Colonic mucosa (tissue), 4 donors: ENCODE measurements around the gene PPM1N. TPM values are rescaled to one million over a fixed set of nuclear protein-coding genes. Genes with fewer than 3 reads are reported as not detected.

ENCODE experiments used
- DNase-seq: peaks from one replicate; pipeline ENCODE4 v3.0.0-alpha.2; 2020
- H3K27ac ChIP-seq: fragments of 200-600 bp; one replicate; pipeline ENCODE4 v1.8.0; 2021
- H3K27me3 ChIP-seq: fragments of 200-600 bp; one replicate; pipeline ENCODE4 v1.8.0; 2021
- H3K36me3 ChIP-seq: fragments of 200-600 bp; one replicate; pipeline ENCODE4 v1.8.0; 2021
- H3K4me1 ChIP-seq: fragments of 200-600 bp; one replicate; pipeline ENCODE4 v1.8.0; 2021; ENCODE audit warnings: mild to moderate bottlenecking
- H3K4me3 ChIP-seq: fragments of 200-600 bp; one replicate; pipeline ENCODE4 v1.8.0; 2021
- H3K9ac ChIP-seq, 2 donors: one replicate each; pipeline ENCODE4 v1.7.0; 2013; ENCODE audit warnings: control low read depth in 2 of 2, low read depth in 2 of 2, low read length in 2 of 2
- H3K9me3 ChIP-seq: fragments of 200-600 bp; one replicate; pipeline ENCODE4 v1.8.0; 2021
- CTCF ChIP-seq: fragments of 200-600 bp; IDR thresholded peaks from one replicate; pipeline ENCODE4 v1.8.0; 2022; ENCODE audit warnings: antibody characterized with exemption, mild to moderate bottlenecking
- intact Hi-C: fragments of 100-400 bp; cut with DNase I; formaldehyde crosslinking; loops from one replicate; pipeline ENCODE4 v1.14.1; 2022
- total RNA-seq, 2 donors: library from RNA; stranded (reverse); fragmentation: NEBNext Ultra II Directional in 1 of 2; extraction: Animal tissue kit (Norgen Biotek cat#: 25700) in 1 of 2; gene quantifications; one replicate each; pipeline ENCODE4 v1.2.1, GENCODE V29; 2021
- donor health status: healthy.
- donor health status: DM: no; HTN: no; CAD: no.
- donor health status: DM: no; HTN: no; CAD: no.

PPM1N gene
- total RNA-seq, 2 donors from 2014 or later, result 0.67 to 1.7 TPM

- Histone ChIP-seq H3K9me3 (no peaks in the 10 kb centered on the region), H3K4me1 (no peaks in the 10 kb centered on the region), H3K27me3 (no peaks in the 10 kb centered on the region), H3K9ac (peak overlapping the region; percentile 40 to 57), H3K36me3 (no peaks in the 10 kb centered on the region), H3K4me3 (peak overlapping the region; percentile 74), H3K27ac (peak overlapping the region; percentile 39)
- TF ChIP-seq CTCF, result peak; percentile 69
- peak; percentile 99 for DNase-seq
- intact Hi-C loops, result no loop called here
Observed at GRCh38 chr19:45485305-45486077, 12.8 kb upstream of the PPM1N start.

GRCh38 chr19:45488708-45489107 lies 9.5 kb upstream of the PPM1N start:
- Histone ChIP-seq H3K36me3 (no peaks in the 10 kb centered on the region), H3K9me3 (no peaks in the 10 kb centered on the region), H3K9ac (no peak overlapping the region), H3K27ac (no peak overlapping the region), H3K27me3 (no peaks in the 10 kb centered on the region), H3K4me1 (peaks cover 3% of the 10 kb centered on the region), H3K4me3 (no peak overlapping the region)
- DNase-seq, result no peak
- TF ChIP-seq CTCF, result no peak
- intact Hi-C loops, result no loop called here

GRCh38 chr19:45489216-45489855 lies 8.9 kb upstream of the PPM1N start:
- H3K27ac ChIP-seq, result no peak overlapping the region
- H3K36me3 ChIP-seq, result no peaks in the 10 kb centered on the region
- H3K4me1 ChIP-seq, result peaks cover 3% of the 10 kb centered on the region
- H3K9ac ChIP-seq, result no peak overlapping the region
- no peak for TF ChIP-seq CTCF
- H3K9me3 ChIP-seq, result no peaks in the 10 kb centered on the region
- intact Hi-C loops, result no loop called here
- H3K4me3 ChIP-seq, result no peak overlapping the region
- no peak for DNase-seq
- no peaks in the 10 kb centered on the region for H3K27me3 ChIP-seq

- no peak overlapping the region for H3K27ac ChIP-seq
- intact Hi-C loops, result no loop called here
- H3K9ac ChIP-seq, result peak overlapping the region in 1 of 2 donors; percentile 64
- H3K36me3 ChIP-seq, result no peaks in the 10 kb centered on the region
- no peak for TF ChIP-seq CTCF
- peaks cover 7% of the 10 kb centered on the region for H3K27me3 ChIP-seq
- H3K9me3 ChIP-seq, result no peaks in the 10 kb centered on the region
- no peak overlapping the region for H3K4me3 ChIP-seq
- H3K4me1 ChIP-seq, result peaks cover 3% of the 10 kb centered on the region
- DNase-seq, result no peak
Observed at GRCh38 chr19:45492137-45492626, 6.1 kb upstream of the PPM1N start.

- Histone ChIP-seq H3K4me3 (peak overlapping the region; percentile 44), H3K36me3 (no peaks in the 10 kb centered on the region), H3K9me3 (no peaks in the 10 kb centered on the region), H3K27me3 (peaks cover 9% of the 10 kb centered on the region), H3K27ac (peak overlapping the region; percentile 13), H3K9ac (peak overlapping the region; percentile 59 to 64), H3K4me1 (peaks cover 3% of the 10 kb centered on the region)
- peak; percentile 65 for DNase-seq
- TF ChIP-seq CTCF, result no peak
- intact Hi-C loops, result no loop called here
Observed at GRCh38 chr19:45492627-45493470, 5.4 kb upstream of the PPM1N start.
